AML-193 (cell line): ENCODE data around the gene C18orf54.
A peak's percentile ranks its signal among the peaks of the same experiment; 100 is the strongest.
"Not testable (repeated sequence)": the region's sequence is repeated elsewhere in the genome, so short reads cannot be mapped to it uniquely, and the experiment has no call there.

Experiments
- DNase-seq, 2 experiments: peaks; one replicate each; lab custom pipeline; 2025; lab: John Stamatoyannopoulos, UW

C18orf54 gene

DNA sequence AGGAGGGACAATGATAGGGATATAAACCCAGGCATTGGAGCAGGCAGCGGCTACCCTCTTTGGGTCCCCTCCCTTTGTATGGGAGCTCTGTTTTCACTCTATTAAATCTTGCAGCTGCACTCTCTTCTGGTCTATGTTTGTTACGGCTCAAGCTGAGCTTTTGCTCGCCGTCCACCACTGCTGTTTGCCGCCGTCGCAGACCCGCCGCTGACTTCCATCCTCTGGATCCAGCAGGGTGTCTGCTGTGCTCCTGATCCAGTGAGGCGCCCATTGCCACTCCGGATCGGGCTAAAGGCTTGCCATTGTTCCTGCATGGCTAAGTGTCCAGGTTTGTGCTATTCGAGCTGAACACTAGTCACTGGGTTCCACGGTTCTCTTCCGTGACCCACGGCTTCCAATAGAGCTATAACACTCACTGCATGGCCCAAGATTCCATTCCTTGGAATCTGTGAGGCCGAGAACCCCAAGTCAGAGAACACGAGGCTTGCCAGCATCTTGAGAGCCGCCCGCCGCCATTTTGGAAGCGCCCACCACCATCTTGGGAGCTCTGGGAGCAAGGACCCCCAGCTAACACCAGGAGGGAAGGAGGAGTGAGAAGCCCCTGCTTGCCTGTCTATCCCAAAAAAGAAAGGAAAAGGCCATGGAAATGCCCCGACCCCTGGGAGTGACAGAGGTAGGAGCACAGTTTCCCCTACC, 29.2 kb downstream of the C18orf54 start:
- DNase-seq = not testable (repeated sequence)

GRCh38 chr18:54387631-54388030, 29.9 kb downstream of the C18orf54 start:
- no peak for DNase-seq

DNA sequence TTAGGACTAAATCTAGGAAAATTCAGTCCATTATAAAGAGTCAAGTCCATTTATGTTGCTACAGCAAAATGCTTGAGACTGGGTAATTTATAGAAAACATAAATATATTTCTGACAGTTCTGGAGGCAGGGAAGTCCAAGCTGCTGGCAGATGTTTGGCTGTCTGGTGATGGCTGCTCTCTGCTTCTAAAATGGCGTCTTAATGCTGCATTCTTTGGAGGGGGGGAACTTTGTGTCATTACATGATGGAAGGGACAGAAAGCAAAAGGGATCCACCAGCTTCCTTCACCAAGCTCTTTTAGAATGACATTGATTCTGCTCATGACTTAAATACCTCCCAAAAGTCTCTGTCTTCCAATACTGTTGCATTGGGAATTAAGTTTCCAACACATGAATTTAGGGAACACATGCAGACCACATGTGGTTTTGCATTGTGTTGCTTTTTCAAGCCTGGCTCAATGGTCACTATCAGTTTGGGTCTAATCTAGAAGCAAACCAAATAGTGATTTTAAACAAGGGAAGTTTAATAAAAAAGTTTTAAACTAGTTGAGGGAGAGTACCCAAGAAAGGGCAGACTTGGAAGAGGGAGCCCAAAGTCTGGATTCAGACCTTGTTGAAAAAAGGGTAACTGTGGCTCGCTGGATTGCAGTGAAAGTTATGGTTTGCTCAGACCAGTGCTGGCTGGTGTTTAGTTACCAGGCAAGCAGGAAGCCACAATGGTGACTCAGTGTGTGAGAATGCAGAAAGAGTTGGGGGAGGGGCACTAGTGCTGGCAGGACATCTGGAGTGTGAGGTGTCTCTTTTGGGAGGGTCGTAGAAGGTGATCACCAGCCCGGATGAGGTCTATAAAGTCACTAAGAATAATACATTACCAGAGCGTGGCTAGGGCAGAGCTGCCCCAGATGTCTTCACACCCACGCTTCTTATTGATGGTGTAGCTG, 30.8 kb downstream of the C18orf54 start:
- DNase-seq = peak; percentile 70 to 85

- DNase-seq = peak; percentile 22 to 26
Measured at GRCh38 chr18:54389143-54389505, 31.4 kb downstream of the C18orf54 start.

DNA sequence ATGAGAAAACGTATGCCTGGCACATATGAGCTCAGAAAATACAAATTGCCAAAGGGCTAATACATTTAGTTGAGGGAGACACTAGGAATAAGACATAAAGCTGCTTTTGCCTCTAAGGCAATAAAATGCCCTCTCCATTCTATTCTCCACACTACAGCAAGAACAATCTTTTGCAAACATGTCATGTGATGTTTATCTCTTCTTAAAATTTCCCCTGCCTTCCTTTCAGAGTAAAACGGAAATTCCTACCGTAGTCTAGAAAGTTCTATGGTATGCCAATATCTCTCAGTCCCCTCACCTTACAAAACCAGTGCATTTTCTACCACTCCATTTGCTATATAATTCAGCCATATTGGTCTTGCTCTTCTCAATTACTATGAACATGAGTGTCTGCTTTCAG, 33.1 kb downstream of the C18orf54 start:
- no peak for DNase-seq

GRCh38 chr18:54392543-54393023, 34.9 kb downstream of the C18orf54 start:
- DNase-seq = peak; percentile 83 to 84

GRCh38 chr18:54393648-54394294, 36.1 kb downstream of the C18orf54 start:
- DNase-seq = no peak

DNA sequence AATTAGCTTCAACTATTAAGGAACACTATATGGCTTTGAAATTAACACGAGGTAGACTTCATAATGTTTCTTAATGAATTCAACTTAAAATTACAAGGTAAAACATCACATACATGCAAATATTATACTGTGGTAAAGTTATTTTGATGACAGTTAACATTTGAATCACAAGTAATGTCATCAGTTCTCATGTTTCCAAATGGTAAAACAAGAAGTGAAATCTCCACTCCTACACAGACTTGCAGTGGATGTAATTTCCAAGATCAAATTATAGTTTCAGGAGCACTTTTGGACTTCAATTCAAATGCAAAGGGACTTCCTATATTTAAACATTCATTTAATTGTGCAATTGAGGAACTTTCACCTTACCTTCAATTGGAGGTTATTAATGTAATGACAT, 39.1 kb downstream of the C18orf54 start:
- DNase-seq = no peak

DNA sequence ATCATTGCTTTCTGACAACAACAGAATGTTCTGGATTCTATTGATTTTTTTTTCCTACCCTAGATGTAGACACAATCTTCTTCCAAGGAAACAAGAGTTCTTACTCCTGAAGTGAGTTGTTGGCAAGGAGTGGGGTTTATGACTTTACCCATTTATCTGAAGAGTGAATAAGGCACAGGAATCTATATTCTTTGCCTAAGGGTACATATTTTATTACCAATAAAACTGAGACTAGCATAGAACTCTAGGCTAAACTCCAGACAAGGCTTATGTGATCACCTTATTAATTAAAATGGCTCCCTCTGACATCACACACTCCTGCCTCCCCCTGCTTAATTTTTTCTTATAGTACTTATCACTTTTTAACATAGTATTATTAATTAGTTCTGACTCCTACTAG, 47.6 kb downstream of the C18orf54 start:
- DNase-seq = no peak

DNA sequence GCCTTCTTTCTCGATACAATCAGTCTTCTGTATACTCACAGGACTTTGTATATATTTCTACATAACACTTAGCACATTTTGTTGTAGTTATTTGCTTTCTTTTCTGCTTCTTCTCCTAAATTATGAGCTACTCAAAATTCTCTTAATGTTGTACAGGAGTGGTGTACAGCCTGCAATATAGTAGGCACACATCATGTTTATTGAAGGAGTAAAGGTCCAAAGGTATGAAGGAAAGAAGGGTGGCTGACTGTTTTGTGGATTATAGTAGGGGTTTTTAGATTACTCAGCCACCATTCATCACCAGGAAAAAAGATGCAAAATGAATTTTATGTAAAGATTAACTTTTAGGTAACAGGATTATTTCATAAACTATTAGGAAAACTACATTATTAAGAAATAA, 54.1 kb downstream of the C18orf54 start:
- DNase-seq = no peak

DNA sequence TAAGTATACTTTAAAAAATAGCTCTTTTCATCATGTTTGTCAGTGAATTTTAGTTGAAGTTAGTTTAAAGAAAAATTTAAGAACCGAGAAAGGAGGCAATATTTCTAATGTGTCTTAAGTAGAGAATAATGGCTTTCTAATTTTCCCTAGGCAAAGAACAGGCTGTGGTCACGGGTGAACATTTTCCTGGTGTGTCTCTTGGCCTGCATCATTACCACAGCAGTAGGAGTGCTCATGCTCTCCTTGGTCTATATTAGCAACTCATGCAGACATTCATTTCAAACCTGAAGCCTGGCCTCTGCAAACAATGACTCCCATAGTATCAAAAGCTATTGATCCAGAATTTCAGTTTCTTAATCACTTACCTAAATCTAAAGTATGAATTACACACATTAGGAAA, 57.4 kb downstream of the C18orf54 start:
- DNase-seq = no peak

DNA sequence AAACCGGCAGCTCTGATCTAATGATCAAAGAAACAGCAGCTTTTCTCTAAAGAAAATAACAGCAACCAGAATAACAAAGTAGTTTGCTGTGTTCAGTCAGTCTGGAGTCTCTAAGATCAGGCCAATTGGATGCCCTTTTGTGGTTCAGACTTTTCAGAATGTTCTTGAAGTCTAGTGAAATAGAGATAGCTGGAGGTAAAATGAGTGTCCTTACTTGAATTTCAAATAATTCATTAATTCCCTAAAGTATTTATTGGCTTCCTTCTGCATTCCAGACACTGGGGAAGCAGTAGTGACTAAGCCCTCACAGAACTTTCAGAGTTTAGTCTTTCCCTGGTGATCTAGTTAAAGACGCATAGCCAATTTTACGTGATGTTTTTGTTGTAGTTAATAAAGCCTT, 58.7 kb downstream of the C18orf54 start:
- DNase-seq = no peak

DNA sequence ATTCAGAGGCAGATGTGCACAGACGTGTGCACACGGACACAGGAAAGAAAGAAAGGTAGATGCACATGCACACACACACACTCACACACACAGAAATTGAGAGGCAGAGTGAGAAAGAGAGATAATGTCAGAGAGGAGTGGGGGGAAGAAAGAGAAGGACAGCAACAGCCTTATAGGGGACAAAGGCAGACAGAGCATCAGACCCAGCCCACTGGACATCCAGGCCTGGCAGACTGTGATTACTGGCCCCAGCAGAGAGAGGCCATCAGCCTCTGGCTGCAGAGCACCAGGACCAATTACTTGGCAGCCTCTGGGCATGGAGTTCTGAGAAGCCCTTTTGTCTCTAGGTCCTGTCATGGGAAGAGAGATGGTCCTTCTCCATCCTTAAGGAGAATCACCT, 66.1 kb downstream of the C18orf54 start:
- no peak for DNase-seq

- no peak for DNase-seq
Measured at GRCh38 chr18:54426085-54426665, 68.5 kb downstream of the C18orf54 start.
